ENCODE results near the gene AFMID. TPM values are rescaled to one million over a fixed set of nuclear protein-coding genes. Genes with fewer than 3 reads are reported as not detected.

Gene AFMID
- total and polyA plus RNA-seq, 9 of the 15 experiments (the other 6 are each of a cell fraction or from before 2014, with no cell fraction given): 62.1 to 188 (median 74.4) TPM

DNA sequence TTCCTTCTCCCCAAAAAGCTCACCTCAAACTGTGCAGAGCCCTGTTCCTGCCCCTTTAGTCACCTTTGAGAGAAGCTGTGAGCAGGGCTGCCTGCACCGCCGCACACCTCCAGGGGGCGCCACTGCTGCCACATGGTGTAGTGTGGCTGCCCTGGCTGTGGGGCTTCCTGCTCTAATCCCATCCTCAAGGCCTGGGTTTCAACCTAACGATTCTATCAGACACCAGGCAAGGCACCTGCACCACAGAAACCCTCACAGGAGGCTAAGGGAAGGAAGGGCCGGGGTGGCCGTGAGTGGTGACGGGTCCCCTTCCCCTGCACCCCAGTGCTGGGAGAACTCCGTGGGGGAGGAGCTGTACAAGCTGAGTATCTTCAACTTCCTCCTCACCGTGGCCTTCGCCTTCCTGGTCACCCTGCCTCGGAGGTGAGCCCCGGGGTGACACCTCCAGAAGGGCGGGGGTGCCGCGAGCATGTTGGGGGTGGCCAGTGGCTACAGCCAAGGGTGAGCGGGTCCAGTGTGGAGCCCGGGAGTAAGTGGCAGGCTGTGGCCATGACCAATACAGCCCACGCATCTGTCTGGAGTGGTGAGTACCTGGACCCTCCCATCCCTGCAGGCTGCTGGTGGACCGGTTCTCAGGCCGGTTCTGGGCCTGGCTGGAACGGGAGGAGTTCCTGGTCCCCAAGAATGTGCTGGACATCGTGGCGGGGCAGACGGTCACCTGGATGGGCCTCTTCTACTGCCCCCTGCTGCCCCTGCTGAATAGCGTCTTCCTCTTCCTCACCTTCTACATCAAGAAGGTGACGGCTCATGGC lies 49.6 kb upstream of the AFMID start (continued):
- TF ChIP-seq, protein P1, sequence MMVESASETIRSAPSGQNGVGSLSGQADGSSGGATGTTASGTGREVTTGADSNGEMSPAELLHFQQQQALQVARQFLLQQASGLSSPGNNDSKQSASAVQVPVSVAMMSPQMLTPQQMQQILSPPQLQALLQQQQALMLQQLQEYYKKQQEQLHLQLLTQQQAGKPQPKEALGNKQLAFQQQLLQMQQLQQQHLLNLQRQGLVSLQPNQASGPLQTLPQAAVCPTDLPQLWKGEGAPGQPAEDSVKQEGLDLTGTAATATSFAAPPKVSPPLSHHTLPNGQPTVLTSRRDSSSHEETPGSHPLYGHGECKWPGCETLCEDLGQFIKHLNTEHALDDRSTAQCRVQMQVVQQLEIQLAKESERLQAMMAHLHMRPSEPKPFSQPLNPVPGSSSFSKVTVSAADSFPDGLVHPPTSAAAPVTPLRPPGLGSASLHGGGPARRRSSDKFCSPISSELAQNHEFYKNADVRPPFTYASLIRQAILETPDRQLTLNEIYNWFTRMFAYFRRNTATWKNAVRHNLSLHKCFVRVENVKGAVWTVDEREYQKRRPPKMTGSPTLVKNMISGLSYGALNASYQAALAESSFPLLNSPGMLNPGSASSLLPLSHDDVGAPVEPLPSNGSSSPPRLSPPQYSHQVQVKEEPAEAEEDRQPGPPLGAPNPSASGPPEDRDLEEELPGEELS (CRISPR knock-in tag; IDR thresholded peaks at IDR 0.05; ENCODE audit: borderline replicate concordance): peak; percentile 44; the same call in 1 of the 2 replicates
- TF ChIP-seq HDAC2 (IDR thresholded peaks at IDR 0.05) (peak; percentile 82), ESRRA (IDR thresholded peaks at IDR 0.05; ENCODE audit: borderline replicate concordance, low read depth) (peak; percentile 25), JUN (IDR thresholded peaks at IDR 0.05; ENCODE audit: borderline replicate concordance, low read depth, low read length) (no peak), JUN (CRISPR knock-in tag; IDR thresholded peaks at IDR 0.05; ENCODE audit: borderline replicate concordance) (peak; percentile 15; the same call in 1 of the 2 replicates), CTBP1 (IDR thresholded peaks at IDR 0.05; ENCODE audit: borderline replicate concordance) (peak; percentile 98), ZNF589 (CRISPR knock-in tag; IDR thresholded peaks at IDR 0.05; ENCODE audit: low read depth) (0 out of 2 replicates have a peak, but pooled peaks have one; percentile 22), NFATC3 (IDR thresholded peaks at IDR 0.05) (no peak), NFRKB (IDR thresholded peaks at IDR 0.05; ENCODE audit: low read depth) (0 out of 2 replicates have a peak, but pooled peaks have one; percentile 47), MAFK (IDR thresholded peaks at IDR 0.05; ENCODE audit: low read length) (no peak), ZEB2 (IDR thresholded peaks at IDR 0.05) (peak; percentile 96)
- TF ChIP-seq, protein P2, sequence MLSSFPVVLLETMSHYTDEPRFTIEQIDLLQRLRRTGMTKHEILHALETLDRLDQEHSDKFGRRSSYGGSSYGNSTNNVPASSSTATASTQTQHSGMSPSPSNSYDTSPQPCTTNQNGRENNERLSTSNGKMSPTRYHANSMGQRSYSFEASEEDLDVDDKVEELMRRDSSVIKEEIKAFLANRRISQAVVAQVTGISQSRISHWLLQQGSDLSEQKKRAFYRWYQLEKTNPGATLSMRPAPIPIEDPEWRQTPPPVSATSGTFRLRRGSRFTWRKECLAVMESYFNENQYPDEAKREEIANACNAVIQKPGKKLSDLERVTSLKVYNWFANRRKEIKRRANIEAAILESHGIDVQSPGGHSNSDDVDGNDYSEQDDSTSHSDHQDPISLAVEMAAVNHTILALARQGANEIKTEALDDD (IDR thresholded peaks at IDR 0.05): 0 out of 2 replicates have a peak, but pooled peaks have one; percentile 14
- TF ChIP-seq, protein P3, sequence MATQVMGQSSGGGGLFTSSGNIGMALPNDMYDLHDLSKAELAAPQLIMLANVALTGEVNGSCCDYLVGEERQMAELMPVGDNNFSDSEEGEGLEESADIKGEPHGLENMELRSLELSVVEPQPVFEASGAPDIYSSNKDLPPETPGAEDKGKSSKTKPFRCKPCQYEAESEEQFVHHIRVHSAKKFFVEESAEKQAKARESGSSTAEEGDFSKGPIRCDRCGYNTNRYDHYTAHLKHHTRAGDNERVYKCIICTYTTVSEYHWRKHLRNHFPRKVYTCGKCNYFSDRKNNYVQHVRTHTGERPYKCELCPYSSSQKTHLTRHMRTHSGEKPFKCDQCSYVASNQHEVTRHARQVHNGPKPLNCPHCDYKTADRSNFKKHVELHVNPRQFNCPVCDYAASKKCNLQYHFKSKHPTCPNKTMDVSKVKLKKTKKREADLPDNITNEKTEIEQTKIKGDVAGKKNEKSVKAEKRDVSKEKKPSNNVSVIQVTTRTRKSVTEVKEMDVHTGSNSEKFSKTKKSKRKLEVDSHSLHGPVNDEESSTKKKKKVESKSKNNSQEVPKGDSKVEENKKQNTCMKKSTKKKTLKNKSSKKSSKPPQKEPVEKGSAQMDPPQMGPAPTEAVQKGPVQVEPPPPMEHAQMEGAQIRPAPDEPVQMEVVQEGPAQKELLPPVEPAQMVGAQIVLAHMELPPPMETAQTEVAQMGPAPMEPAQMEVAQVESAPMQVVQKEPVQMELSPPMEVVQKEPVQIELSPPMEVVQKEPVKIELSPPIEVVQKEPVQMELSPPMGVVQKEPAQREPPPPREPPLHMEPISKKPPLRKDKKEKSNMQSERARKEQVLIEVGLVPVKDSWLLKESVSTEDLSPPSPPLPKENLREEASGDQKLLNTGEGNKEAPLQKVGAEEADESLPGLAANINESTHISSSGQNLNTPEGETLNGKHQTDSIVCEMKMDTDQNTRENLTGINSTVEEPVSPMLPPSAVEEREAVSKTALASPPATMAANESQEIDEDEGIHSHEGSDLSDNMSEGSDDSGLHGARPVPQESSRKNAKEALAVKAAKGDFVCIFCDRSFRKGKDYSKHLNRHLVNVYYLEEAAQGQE (IDR thresholded peaks at IDR 0.05; ENCODE audit: borderline replicate concordance): peak; percentile 53; the same call in 1 of the 2 replicates
- TF ChIP-seq, protein P3 (CRISPR knock-in tag; IDR thresholded peaks at IDR 0.05; ENCODE audit: low read depth): no peak
- TF ChIP-seq, protein P4, sequence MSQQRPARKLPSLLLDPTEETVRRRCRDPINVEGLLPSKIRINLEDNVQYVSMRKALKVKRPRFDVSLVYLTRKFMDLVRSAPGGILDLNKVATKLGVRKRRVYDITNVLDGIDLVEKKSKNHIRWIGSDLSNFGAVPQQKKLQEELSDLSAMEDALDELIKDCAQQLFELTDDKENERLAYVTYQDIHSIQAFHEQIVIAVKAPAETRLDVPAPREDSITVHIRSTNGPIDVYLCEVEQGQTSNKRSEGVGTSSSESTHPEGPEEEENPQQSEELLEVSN (IDR thresholded peaks at IDR 0.05; ENCODE audit: borderline replicate concordance in 1 of 2, extremely low read depth in 1 of 2, insufficient read depth in 1 of 2, insufficient read length in 1 of 2, low read depth in 1 of 2, low read length in 1 of 2, poor library complexity in 1 of 2, severe bottlenecking in 1 of 2): peak; percentile 54 to 56
